Left ventricle myocardium inferior (tissue), 1 donor: Measurements from ENCODE around the gene IWS1. TPM values are rescaled to one million over a fixed set of nuclear protein-coding genes. Genes with fewer than 3 reads are reported as not detected.
"Not testable (repeated sequence)": the region's sequence is repeated elsewhere in the genome, so short reads cannot be mapped to it uniquely, and the experiment has no call there.

Experiments used
- DNase-seq: peaks from one replicate; pipeline ENCODE4 v3.0.0-alpha.2; 2020
- H3K27ac ChIP-seq: fragments of 200-600 bp; replicated peaks from 2 replicates; pipeline ENCODE4 v1.8.0; 2021
- H3K27me3 ChIP-seq: fragments of 200-600 bp; 2 replicates; pipeline ENCODE4 v1.8.0; 2021; ENCODE audit warnings: low read depth
- H3K36me3 ChIP-seq: fragments of 200-600 bp; 2 replicates; pipeline ENCODE4 v1.8.0; 2021
- H3K4me1 ChIP-seq: fragments of 200-600 bp; 2 replicates; pipeline ENCODE4 v1.8.0; 2021
- H3K4me3 ChIP-seq: fragments of 200-600 bp; 2 replicates; pipeline ENCODE4 v1.8.0; 2021; ENCODE audit warnings: mild to moderate bottlenecking, moderate library complexity
- H3K9me3 ChIP-seq: fragments of 200-600 bp; replicated peaks from 2 replicates; pipeline ENCODE4 v1.8.0; 2021
- CTCF ChIP-seq: fragments of 200-600 bp; IDR thresholded peaks from 2 replicates; pipeline ENCODE4 v1.8.0; 2021; ENCODE audit warnings: antibody characterized with exemption, mild to moderate bottlenecking, borderline replicate concordance
- intact Hi-C: fragments of 100-400 bp; cut with micrococcal nuclease; formaldehyde crosslinking; loops from one replicate; pipeline ENCODE4 v1.11.0; 2022
- total RNA-seq: library from RNA; stranded (reverse); fragmentation: NEBNext Ultra II Directional; extraction: Animal tissue kit (Norgen Biotek cat#: 25700); gene quantifications from one replicate; pipeline ENCODE4 v1.2.1, GENCODE V29; 2021
- donor health status: DM: no; HTN: yes; CAD: no; lungs with severe emphysema.

Gene IWS1
- total RNA-seq, 1 donor from 2014 or later = 59.8 TPM

- H3K9me3 ChIP-seq = no peaks in the 10 kb centered on the region
- intact Hi-C loops = no loop called here
- H3K4me1 ChIP-seq = no peaks in the 10 kb centered on the region
- no peak overlapping the region for H3K4me3 ChIP-seq
- no peaks in the 10 kb centered on the region for H3K27me3 ChIP-seq
- H3K36me3 ChIP-seq = peaks cover 8% of the 10 kb centered on the region
- no peak for DNase-seq
- no peak for TF ChIP-seq CTCF
- no peak overlapping the region for H3K27ac ChIP-seq
These were observed 69.3 kb downstream of the IWS1 start for GRCh38 chr2:127456960-127457359.

- no peak overlapping the region for H3K27ac ChIP-seq
- H3K9me3 ChIP-seq = no peaks in the 10 kb centered on the region
- TF ChIP-seq CTCF = no peak
- no peak overlapping the region for H3K4me3 ChIP-seq
- no peaks in the 10 kb centered on the region for H3K4me1 ChIP-seq
- no peak for DNase-seq
- no peaks in the 10 kb centered on the region for H3K27me3 ChIP-seq
- peaks cover 5% of the 10 kb centered on the region for H3K36me3 ChIP-seq
- intact Hi-C loops = no loop called here
These were observed 70.5 kb downstream of the IWS1 start for GRCh38 chr2:127455566-127456493.

- no peak for TF ChIP-seq CTCF
- intact Hi-C loops = no loop called here
- H3K27ac ChIP-seq = no peak overlapping the region
These were observed 71.4 kb downstream of the IWS1 start for GRCh38 chr2:127454595-127455565.

GRCh38 chr2:127453392-127454171 lies 72.7 kb downstream of the IWS1 start:
- Histone ChIP-seq H3K4me3 (no peak overlapping the region), H3K27me3 (no peaks in the 10 kb centered on the region), H3K27ac (no peak overlapping the region), H3K36me3 (peaks cover 3% of the 10 kb centered on the region), H3K4me1 (no peaks in the 10 kb centered on the region), H3K9me3 (no peaks in the 10 kb centered on the region)
- TF ChIP-seq CTCF = peak; percentile 36
- DNase-seq = no peak
- intact Hi-C loops = no loop called here

More at GRCh38 chr2:127454595-127455565, 71.4 kb downstream of the IWS1 start:
- Histone ChIP-seq H3K4me1 (no peaks in the 10 kb centered on the region), H3K4me3 (no peak overlapping the region), H3K9me3 (no peaks in the 10 kb centered on the region), H3K27me3 (no peaks in the 10 kb centered on the region), H3K36me3 (peaks cover 3% of the 10 kb centered on the region)
- DNase-seq = no peak

- Histone ChIP-seq H3K36me3 (peaks cover 3% of the 10 kb centered on the region), H3K27me3 (no peaks in the 10 kb centered on the region), H3K4me1 (no peaks in the 10 kb centered on the region), H3K4me3 (no peak overlapping the region), H3K27ac (no peak overlapping the region), H3K9me3 (no peaks in the 10 kb centered on the region)
- intact Hi-C loops = no loop called here
- TF ChIP-seq CTCF = no peak
- no peak for DNase-seq
These were observed 73.3 kb downstream of the IWS1 start for GRCh38 chr2:127453013-127453391.

GRCh38 chr2:127452423-127452822 lies 73.9 kb downstream of the IWS1 start:
- H3K27me3 ChIP-seq, H3K27ac ChIP-seq, H3K36me3 ChIP-seq, H3K4me1 ChIP-seq, DNase-seq, H3K4me3 ChIP-seq, H3K9me3 ChIP-seq, intact Hi-C loops: not testable (repeated sequence)
